CD4-positive, alpha-beta T cell (primary cell): ENCODE results near the gene IL17A. TPM values are rescaled to one million over a fixed set of nuclear protein-coding genes. Genes with fewer than 3 reads are reported as not detected.

ENCODE experiments used
- ATAC-seq: fragments of 200-7000 bp; cut with Tn5 transposase; one replicate; pipeline ENCODE4 v1.10.0; 2022; ENCODE audit warnings: mild to moderate bottlenecking; ENCODE audit not compliant: poor library complexity
- CTCF ChIA-PET: fragments of 350-600 bp; sonication (Branson Sonifier 250); formaldehyde crosslinking; loops from one replicate; lab custom pipeline; 2021; ENCODE audit warnings: antibody characterized with exemption, inconsistent platforms; lab: Charles Lee
- POLR2A ChIA-PET: fragments of 350-600 bp; sonication (Branson Sonifier 250); formaldehyde crosslinking; loops from one replicate; lab custom pipeline; 2021; ENCODE audit warnings: antibody characterized with exemption, inconsistent platforms; lab: Charles Lee
- DNase-seq, 14 experiments: peaks; one replicate each; pipeline ENCODE4 v3.0.0-alpha.2; 2013 to 2020; ENCODE audit warnings: mixed read lengths in 2 of 14
- H3K27ac ChIP-seq, 2 donors: one replicate each; pipeline versions ENCODE4 v1.5.1 to v1.7.0; 2013; ENCODE audit warnings: low read length in 2 of 2, low read depth in 1 of 2, mild to moderate bottlenecking in 1 of 2
- H3K27me3 ChIP-seq, 2 experiments: 1 replicate in 1 of 2; 2 replicates in 1 of 2; pipeline versions ENCODE4 v1.6.1 to v1.7.0; 2013; ENCODE audit warnings: low read length in 2 of 2, control low read depth in 1 of 2, mild to moderate bottlenecking in 1 of 2, moderate library complexity in 1 of 2; ENCODE audit not compliant: insufficient read depth in 2 of 2, control insufficient read depth in 1 of 2
- H3K36me3 ChIP-seq: one replicate; pipeline ENCODE4 v1.6.1; 2013; ENCODE audit warnings: low read length, control low read depth; ENCODE audit not compliant: insufficient read depth
- H3K4me1 ChIP-seq: one replicate; pipeline ENCODE4 v1.6.1; 2013; ENCODE audit warnings: low read length, control low read depth; ENCODE audit not compliant: insufficient read depth
- H3K4me3 ChIP-seq: one replicate; pipeline ENCODE4 v1.5.1; 2013; ENCODE audit warnings: mild to moderate bottlenecking, low read length, moderate library complexity
- H3K9me3 ChIP-seq, 2 experiments: 1 replicate in 1 of 2; 2 replicates in 1 of 2; pipeline versions ENCODE4 v1.6.1 to v1.7.0; 2013; ENCODE audit warnings: low read length in 2 of 2, mild to moderate bottlenecking in 2 of 2, control low read depth in 1 of 2, moderate library complexity in 1 of 2; ENCODE audit not compliant: control insufficient read depth in 1 of 2, insufficient read depth in 1 of 2
- H3K27ac Mint-ChIP-seq: one replicate; pipeline ENCODE4 v1.8.0; 2020; ENCODE audit warnings: mixed read lengths
- H3K27me3 Mint-ChIP-seq: one replicate; pipeline ENCODE4 v1.8.0; 2021; ENCODE audit warnings: mixed read lengths
- H3K36me3 Mint-ChIP-seq: one replicate; pipeline ENCODE4 v1.8.0; 2021; ENCODE audit warnings: low read depth, mixed read lengths
- H3K4me1 Mint-ChIP-seq: one replicate; pipeline ENCODE4 v1.8.0; 2021; ENCODE audit warnings: low read depth, mixed read lengths
- H3K4me3 Mint-ChIP-seq: one replicate; pipeline ENCODE4 v1.8.0; 2020; ENCODE audit warnings: mild to moderate bottlenecking, mixed read lengths
- H3K9me3 Mint-ChIP-seq: one replicate; pipeline ENCODE4 v1.8.0; 2020; ENCODE audit warnings: mixed read lengths
- CTCF ChIP-seq: fragments of 200-600 bp; IDR thresholded peaks from one replicate; pipeline ENCODE4 v1.8.0; 2022; ENCODE audit warnings: antibody characterized with exemption, mild to moderate bottlenecking
- intact Hi-C, 2 experiments: fragments of 100-400 bp; cut with DNase I in 1 of 2; cut with micrococcal nuclease in 1 of 2; formaldehyde crosslinking; loops; one replicate each; pipeline versions ENCODE4 v1.15.1 to v1.9.0; 2023 to 2025; cut with DNase I, micrococcal nuclease
- total RNA-seq, 174 experiments: library from RNA in 2 of 174; stranded (reverse) in 2 of 174; gene quantifications; one replicate each; pipeline ENCODE4 v1.2.3 and lab custom pipeline; 2021 to 2026

Gene IL17A
- total RNA-seq, 2 experiments from 2014 or later, result 0.14 TPM; not detected in 1

GRCh38 chr6:52215787-52216186 is 29.6 kb downstream of the IL17A start:
- H3K9me3 ChIP-seq, result no peaks in the 10 kb centered on the region
- DNase-seq (no peak), ATAC-seq (no peak)
- TF ChIP-seq CTCF, result no peak
- ChIA-PET POLR2A (no interaction called here), CTCF (no interaction called here)
- H3K9me3 Mint-ChIP-seq, result no peaks in the 10 kb centered on the region
- H3K4me3 ChIP-seq, result no peak overlapping the region
- H3K36me3 Mint-ChIP-seq, result no peaks in the 10 kb centered on the region
- no peak overlapping the region for H3K27ac Mint-ChIP-seq
- H3K27ac ChIP-seq, result no peak overlapping the region
- H3K4me1 Mint-ChIP-seq, result peaks cover 12% of the 10 kb centered on the region
- H3K27me3 ChIP-seq, result no peaks in the 10 kb centered on the region
- H3K36me3 ChIP-seq, result no peaks in the 10 kb centered on the region
- H3K4me3 Mint-ChIP-seq, result no peak overlapping the region
- no peaks in the 10 kb centered on the region for H3K4me1 ChIP-seq
- H3K27me3 Mint-ChIP-seq, result no peaks in the 10 kb centered on the region
- intact Hi-C loops, result no loop called here

- POLR2A ChIA-PET, result no interaction called here
- H3K4me3 ChIP-seq, result no peak overlapping the region
- Mint-ChIP-seq H3K9me3 (no peaks in the 10 kb centered on the region), H3K27me3 (no peaks in the 10 kb centered on the region), H3K4me3 (no peak overlapping the region), H3K36me3 (no peaks in the 10 kb centered on the region), H3K27ac (no peak overlapping the region), H3K4me1 (peaks cover 19% of the 10 kb centered on the region)
- CTCF ChIA-PET, result interaction anchor here (0.6 kb wide), 1 partner anchor 25 kb away, joined by 3 read pairs; no protein-coding TSS in a partner anchor
- H3K9me3 ChIP-seq, result no peaks in the 10 kb centered on the region
- H3K36me3 ChIP-seq, result no peaks in the 10 kb centered on the region
- no peak for DNase-seq
- no peak for ATAC-seq
- peaks cover 2% of the 10 kb centered on the region for H3K4me1 ChIP-seq
- H3K27me3 ChIP-seq, result no peaks in the 10 kb centered on the region
- TF ChIP-seq CTCF, result no peak
- H3K27ac ChIP-seq, result no peak overlapping the region
- intact Hi-C loops, result no loop called here
These were observed 30.9 kb downstream of the IL17A start for GRCh38 chr6:52216932-52217575.

GRCh38 chr6:52217761-52218160 is 31.6 kb downstream of the IL17A start:
- Histone ChIP-seq H3K36me3 (no peaks in the 10 kb centered on the region), H3K4me3 (no peak overlapping the region), H3K9me3 (no peaks in the 10 kb centered on the region), H3K27me3 (no peaks in the 10 kb centered on the region), H3K27ac (no peak overlapping the region), H3K4me1 (peaks cover 2% of the 10 kb centered on the region)
- no peak for TF ChIP-seq CTCF
- peaks cover 12% of the 10 kb centered on the region for H3K4me1 Mint-ChIP-seq
- H3K4me3 Mint-ChIP-seq, result no peak overlapping the region
- H3K9me3 Mint-ChIP-seq, result no peaks in the 10 kb centered on the region
- no peak overlapping the region for H3K27ac Mint-ChIP-seq
- H3K27me3 Mint-ChIP-seq, result no peaks in the 10 kb centered on the region
- no peak for DNase-seq
- POLR2A ChIA-PET, result no interaction called here
- no peaks in the 10 kb centered on the region for H3K36me3 Mint-ChIP-seq
- CTCF ChIA-PET, result interaction anchor here (0.6 kb wide), 1 partner anchor 25 kb away, joined by 3 read pairs; no protein-coding TSS in a partner anchor
- intact Hi-C loops, result no loop called here
- no peak for ATAC-seq
